DMS114 treated with DMSO at 0.1 percent for 48 hours (cell line): ENCODE results near the gene FADD.
"Not testable (repeated sequence)": the region's sequence is repeated elsewhere in the genome, so short reads cannot be mapped to it uniquely, and the experiment has no call there.

Source experiments
- DNase-seq: peaks from one replicate; lab custom pipeline; 2025; ENCODE audit not compliant: unreplicated experiment; lab: John Stamatoyannopoulos, UW

Gene FADD

DNA sequence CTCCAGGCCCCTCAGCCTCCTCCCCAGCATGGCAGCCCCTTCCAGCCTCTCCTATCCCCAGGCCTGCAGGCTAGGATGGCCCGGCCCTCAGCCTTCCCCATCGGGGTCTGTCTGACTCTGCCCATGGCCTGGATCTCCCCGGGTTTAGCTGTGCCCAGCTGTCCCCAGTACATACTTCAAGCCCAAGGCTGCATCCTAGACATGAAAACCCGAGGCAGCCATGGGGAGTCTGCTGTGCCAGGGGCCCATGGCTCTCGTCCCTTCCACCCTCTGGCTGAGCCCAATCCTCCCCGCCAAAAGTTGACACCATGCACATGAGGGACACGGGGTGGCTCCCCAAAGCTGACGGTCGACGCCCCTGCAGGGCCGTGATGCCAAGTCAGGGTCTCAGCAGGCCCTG lies 22.2 kb upstream of the FADD start:
- DNase-seq = no peak

DNA sequence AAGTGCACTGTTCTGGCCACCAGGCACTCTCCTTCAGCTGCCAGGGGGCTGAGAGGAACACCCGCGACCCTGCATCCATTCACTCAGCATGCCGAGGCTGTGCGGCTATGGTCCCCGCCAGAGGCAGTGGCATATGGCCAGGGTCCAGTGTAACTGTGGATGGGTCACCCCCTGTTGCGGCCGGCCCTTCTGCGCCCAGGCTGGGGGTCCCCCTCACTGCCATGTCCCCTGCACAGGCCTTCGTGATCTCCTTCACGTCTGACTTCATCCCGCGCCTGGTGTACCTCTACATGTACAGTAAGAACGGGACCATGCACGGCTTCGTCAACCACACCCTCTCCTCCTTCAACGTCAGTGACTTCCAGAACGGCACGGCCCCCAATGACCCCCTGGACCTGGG lies 20.8 kb upstream of the FADD start:
- no peak for DNase-seq

DNA sequence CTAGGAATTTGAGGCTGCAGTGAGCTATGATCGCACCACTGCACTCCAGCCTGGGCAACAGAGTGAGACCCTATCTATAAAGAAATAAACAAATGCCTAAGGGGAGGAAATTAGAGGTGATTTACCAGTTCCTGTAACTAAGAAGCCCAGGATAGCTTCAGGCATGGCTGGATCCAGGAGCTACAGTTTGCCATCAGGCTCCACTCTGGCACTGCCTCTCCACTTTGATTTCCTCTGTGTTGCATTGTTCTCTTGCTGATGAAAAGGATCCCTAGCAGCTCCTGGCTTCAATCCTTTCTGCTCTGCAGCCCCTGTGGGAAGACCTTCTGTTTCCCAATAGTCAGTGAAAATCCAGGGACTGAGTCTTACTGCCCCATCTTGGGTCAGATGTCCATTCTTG lies 20.1 kb upstream of the FADD start:
- DNase-seq = no peak

DNA sequence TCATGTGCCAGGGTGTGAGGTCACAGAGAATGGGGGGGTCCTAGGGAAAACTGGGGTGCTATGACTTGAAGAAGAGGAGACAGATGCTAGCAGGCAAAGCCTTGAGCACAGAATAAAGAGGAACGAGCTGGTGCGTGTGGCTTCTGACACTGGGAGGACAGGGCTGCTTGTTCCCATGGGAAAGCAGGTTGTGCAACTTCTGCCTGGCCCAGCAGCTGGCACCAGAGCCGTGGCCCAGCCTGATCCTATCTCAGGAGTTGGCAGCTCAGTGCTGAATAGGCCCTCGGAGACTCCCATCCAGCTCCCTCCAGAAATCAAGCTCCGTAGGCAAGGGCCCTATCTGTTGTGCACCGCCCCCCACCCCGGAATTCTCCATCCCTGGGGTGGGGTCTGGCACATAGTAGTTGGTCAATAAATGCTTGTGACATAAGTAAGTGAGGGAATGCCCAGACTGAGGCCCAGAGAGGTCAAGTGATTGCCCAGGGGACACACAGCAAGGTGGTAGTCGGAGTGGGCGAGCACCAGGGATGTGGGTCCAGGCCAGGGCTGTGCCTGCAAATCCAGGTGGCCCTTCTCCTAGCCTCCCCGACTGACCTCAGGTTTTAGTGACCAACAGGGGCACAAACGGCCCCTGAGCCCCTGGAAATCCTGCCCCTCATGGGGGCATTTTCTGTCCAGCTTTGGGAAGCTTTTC lies 19.5 kb upstream of the FADD start:
- no peak for DNase-seq

DNA sequence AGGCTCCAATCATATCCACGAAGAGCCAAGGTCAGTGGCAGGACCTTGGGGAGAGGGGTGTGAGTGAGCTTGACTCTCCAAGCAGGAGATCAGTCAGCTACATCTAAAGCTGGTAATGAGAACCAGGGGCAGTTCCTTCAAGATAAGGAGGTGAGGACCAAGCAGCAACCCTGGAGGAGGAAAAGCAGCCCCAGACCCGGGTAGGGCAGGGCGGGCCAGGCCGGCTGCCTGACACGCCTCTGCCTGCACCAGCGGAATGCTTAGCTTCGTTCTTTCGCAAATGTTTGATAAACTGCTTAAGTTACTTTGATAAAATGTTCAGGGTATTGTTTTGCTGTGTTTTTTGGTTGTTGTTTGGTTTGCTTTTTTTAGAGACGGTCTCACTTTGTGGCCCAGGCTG lies 18.7 kb upstream of the FADD start:
- DNase-seq = no peak

DNA sequence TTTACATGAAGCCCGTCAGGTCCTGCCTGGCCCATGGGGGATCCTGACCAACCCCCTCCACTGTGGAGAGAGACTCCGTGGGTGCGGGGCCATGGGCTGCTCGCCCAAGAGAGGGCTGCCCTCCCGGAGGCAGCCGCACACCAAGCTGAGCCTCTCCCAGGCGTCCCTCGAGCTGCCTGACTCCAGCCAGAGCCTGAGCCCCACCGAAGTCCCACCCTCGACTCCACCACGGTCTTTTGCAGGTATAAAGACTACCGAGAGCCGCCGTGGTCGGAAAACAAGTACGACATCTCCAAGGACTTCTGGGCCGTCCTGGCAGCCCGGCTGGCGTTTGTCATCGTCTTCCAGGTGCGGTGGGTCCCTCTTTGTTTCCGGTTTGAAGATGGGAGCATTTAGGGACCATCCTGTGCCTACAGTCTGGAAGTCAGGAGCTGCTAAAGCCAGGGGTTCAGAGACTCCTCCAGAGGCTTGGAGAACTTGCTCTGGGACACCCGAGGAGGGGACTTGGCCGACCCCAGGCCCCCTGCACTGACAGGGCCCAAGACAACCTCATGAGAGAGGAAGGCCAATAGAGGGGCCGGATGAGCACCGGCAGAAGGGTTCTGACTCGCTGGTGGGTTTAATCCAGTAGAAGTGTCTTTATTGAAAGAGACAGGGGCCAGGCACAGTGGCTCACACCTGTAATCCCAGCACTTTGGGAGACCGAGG lies 17.6 kb upstream of the FADD start:
- no peak for DNase-seq

DNA sequence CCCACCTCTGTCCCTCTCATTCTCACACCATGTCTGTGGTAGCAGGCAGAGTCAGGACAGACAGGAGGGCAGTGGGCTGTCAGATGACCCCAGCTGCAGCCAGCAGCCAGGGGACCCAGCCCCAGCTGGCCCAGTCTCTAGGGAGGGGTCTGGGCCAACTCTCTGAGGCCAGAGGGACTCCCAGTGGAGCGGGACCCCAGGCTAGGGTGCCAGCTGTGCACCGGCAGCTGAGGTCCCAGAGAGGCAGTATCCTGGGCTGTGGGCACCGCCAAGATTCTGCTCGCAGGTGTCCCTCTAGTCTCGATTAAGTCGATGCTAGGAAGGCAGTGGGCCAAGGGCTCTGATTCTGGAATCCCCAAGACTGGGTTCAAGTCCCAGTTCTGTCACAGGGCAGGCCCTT lies 16.7 kb upstream of the FADD start:
- no peak for DNase-seq

DNA sequence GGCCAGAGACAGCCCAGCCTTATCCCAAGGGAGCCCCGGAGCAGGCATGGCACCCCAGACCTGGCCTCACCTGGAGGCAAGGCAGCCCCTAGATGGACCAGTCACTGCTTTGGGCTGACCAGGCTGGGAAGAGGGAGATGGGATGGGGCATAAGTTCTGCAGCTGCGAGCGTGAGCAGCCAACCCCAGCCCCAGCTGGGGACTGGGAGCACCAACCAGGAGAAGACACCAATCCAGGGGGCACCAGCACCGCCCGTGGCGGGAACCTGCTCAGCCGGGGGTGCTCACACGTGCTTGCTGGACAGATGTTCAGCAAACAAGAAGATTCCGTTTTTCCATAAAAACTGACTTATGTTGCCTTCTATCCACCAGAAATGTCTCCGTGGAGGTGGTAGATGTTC lies 16.2 kb upstream of the FADD start:
- no peak for DNase-seq

DNA sequence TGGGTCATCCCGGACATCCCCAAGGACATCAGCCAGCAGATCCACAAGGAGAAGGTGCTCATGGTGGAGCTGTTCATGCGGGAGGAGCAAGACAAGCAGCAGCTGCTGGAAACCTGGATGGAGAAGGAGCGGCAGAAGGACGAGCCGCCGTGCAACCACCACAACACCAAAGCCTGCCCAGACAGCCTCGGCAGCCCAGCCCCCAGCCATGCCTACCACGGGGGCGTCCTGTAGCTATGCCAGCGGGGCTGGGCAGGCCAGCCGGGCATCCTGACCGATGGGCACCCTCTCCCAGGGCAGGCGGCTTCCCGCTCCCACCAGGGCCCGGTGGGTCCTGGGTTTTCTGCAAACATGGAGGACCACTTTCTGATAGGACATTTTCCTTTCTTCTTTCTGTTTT lies 15.3 kb upstream of the FADD start:
- DNase-seq = no peak

DNA sequence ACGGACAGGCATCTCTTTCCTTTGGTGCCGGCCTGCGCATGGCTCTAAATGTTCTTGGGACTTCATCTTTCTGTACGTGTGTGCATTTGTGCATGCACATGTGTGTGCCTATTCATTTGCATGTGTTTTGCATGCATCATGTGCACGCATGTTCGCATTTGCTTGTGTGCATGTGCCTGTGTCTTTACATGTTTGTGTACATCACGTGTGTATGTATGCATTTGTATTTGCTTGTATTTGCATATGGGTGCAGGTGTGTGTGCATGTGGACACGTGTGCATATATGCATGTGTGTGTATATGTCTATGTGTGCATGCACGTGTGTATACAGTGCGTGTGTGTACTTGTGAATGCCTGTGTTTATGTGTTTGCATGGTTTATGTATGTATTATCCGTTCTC lies 13.5 kb upstream of the FADD start:
- no peak for DNase-seq

DNA sequence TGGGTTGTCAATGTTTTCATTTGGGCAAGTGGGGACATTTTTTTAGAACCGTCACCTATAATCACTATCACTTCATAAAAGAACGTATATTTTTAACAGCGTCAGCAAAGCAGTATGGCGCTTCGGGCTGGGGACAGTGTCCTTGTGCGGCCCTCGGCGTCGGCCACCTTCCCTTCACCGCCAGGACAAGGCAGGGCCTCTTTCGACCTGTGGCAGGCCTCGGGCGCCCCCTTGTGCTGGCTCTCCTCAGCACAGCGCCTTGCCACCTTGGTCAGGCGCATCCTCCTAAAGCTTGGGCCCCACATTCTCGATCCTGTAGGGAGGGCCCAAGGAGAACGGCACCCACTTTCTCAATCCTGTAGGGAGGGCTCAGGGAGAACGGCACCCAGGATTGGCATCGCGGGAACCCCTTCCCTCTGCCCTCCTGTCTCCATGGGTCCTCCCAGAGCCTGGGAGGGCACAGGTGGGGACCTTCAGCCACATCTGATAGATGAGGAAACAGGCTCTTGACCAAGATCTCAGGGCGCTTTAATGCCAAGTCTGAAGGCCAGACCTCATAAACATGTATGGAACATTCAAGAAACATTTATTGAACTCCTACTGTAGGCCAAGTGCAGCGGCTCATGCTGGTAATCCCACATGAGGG lies 11.5 kb upstream of the FADD start:
- peak; percentile 98 for DNase-seq

DNA sequence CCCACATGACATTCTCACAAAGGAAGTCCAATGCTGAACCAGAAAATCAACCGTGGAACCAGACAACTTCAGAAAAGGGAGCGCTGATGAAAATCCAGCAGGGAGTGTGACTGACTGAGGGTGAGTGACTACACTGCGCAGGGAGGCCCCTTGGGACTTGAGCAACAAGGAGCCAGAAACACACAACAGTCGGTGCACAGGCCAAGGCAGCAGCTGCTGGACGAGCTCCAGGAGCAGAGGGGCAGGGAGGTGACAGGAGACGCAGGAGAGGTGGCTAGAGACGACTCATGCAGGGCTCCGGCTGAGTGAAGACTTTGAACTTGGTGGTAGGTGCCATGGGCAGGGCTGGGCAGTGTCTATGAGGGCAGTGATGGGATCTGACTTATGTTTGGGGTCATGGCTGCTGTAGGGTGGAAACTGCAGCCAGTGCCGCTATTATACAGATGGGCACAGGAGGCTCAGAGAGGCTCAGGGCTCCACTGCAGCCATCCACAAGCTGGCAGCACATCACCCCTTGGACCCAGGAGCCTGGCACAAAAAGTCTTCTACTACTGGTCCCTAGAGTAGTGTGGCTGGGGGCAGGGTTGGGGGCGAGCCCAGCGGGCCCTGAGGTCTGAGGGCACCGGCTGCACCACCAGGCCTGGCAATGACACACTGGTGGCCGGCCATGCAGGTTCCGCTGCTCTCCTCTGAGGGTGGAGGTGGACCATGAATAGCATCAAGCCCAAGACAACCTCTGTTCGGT lies 10.3 kb upstream of the FADD start:
- no peak for DNase-seq

DNA sequence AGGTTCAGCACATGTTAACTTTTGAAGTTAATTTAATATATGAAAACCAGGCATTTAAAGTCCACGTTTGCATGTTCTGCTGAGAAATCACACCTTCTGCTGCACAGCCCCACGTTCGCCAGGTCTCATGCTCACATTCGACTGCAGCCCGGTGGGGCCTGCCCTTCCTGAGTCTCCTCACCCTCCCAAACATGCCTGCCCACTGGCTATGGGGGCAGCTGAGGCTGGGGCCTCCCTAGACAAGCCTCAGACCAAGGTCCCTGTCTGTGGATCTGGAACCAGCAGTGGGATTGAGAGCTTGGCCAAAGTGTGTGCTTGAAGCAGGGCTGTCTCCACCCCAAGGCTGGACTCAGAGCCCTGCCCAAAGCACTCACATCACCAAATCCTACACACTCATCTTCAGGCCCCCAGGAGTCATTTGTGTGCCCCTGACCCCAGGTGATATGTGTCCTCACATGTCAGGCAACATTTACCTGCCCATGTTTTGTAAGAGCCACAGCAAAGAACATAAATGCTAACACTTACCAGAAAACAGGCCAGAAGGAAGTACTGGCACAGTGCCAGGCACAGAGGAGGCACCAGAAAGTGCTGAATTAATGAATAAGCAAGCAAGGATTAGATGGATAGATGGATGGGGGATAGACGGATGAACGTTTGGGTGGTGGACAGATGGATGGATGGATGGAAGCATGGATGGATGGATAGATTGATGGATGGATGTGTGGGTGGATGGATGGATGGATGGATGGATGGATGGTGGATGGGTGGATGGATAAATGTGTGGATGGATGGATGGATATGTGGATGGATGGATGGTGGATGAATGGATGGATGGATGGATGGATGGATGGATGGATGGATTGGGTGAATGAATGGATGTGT lies 9.4 kb upstream of the FADD start:
- DNase-seq = no peak

DNA sequence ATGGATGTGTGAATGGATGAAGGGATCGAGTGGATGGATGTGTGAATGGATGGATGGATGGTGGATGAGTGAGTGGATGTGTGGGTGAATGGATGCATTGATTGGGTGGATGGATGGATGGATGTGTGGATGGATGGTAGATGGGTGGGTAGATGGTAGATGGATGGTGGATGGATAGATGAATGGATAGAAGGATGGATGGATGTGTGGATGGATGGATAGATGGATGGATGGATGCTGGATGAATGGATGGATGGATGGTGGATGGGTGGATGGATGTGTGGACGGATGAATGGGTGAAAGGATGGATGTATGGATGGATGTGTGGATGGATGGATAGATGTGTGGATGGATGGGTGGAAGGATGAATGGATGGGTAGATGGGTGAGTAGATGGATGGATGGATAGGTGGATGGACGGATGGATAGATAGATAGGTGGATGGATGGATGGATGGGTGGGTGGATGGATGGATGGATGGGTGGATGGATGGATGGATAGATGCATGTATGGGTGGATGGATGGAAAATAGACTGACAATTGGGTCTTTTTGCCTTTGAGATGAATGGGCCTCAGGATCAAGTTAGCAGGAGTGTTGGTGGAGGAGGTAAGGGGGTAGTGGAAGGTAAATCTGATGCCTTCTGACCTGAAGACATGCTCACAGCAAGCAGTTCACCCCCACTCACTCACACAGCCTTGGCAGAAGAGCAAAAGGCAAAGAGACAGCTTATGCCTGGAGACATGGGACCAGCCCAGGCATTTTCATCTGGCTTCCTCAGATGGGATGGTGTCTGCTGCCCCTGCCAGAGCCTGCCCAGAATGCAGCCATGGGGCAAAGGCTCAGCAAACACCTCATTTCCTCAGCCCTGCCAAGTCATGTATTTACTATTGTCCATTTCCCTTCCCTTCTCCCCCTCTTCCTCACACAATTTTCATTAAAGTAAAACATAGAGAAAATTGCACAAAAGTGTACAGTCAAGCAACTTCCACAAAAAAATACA lies 8.0 kb upstream of the FADD start:
- DNase-seq = no peak

DNA sequence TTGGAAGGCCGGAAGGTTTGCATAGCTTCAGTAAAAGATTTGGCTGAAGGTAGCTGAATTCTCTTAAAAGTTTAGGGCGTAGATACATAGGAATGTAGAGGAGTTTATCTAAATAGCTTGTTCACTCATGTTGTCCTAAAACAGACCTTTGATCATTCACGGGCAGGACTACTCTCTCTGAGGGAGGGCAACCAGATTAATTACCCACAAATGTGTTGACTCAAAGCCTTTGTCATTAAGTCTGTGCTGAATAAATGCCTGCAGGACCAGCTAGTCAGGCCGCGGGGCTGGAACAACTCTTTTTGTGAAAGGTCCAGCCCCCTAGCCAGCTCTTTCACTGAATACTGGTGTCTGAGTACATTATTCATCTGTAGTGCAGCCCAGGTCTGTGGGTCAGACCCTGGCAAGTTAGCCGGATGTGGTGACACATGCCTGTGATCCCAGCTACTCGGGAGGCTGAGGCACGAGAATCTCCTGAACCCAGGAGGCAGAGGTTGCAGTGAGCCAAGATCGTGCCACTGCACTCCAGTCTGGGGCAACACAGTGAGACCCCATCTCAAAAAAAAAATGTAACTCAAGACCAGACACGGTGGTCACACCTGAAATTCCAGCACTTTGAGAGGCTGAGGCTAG lies 2.8 kb upstream of the FADD start:
- no peak for DNase-seq

DNA sequence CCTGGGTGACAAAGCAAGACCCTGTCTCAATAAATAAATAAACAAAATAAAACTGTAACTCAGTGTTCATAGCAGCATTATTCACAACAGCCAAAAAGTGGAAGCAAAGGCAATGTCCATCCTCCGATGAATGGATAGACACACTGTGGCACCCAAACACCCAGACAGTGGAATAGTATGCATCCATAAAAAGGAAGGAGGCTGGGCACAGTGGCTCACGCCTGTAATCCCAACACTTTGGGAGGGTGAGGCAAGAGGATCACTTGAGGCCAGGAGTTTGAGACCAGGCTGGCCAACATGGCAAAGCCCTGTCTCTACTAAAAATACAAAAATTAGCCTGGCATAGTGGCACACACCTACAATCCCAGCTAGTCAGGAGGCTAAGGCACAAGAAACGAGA lies 2.0 kb upstream of the FADD start:
- not testable (repeated sequence) for DNase-seq

DNA sequence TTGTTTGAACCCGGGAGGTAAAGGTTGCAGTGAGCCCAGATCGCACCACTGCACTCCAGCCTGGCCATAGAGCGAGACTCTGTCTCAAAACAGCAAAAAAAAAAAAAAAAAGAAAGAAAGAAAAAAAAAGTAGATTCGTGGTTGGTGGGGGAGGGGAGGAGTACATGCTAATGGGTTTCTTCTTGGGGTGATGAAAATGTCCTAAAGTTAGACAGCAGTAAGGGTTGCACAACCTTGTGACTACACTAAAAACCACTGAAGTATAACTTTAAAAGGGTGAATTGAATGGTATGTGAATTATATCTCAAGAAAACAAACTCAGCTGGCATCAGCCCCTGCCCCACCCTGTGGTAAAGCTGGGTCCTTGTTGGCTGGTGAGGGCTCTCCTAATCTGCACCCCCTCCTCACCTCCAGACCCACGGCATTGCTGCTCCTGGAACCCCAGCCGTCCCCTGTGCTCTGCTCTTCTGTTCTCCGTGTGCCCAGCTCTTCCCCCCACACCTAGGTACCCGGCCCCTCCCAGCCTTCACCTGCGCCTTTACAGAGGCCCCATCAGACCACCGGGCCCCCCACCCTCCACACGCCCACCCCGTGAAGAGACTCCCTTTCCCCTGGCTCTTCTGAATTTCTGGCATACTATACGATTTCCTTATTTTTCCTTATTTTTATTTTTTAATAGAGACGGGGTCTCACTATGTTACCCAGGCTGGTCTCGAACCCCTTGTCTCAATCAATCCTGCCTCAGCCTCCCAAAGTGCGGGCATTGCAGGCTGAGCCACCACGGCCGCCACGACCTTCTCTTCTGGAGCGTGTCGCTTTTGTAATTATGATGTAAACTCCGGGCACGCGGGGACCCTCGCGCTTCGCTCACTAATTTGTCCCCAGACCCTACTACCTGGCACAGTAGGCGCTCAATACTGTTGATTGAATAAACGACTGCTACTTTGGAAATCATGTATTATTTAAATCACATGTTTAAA lies 924 bp upstream of the FADD start:
- no peak for DNase-seq
